Osteocyte (in vitro differentiated cells): ENCODE results near the gene CARNS1. TPM values are rescaled to one million over a fixed set of nuclear protein-coding genes. Genes with fewer than 3 reads are reported as not detected.

ENCODE experiments used
- DNase-seq: peaks from one replicate; pipeline ENCODE4 v3.0.0; 2021; ENCODE audit warnings: mixed read lengths; ENCODE audit not compliant: unreplicated experiment; ENCODE audit errors: extremely low spot score
- H3K27ac Mint-ChIP-seq: one replicate; pipeline ENCODE4 v1.8.0; 2021; ENCODE audit warnings: mild to moderate bottlenecking, mixed read lengths; ENCODE audit not compliant: unreplicated experiment
- H3K27me3 Mint-ChIP-seq: one replicate; pipeline ENCODE4 v1.8.0; 2021; ENCODE audit warnings: mixed read lengths; ENCODE audit not compliant: unreplicated experiment
- H3K36me3 Mint-ChIP-seq: one replicate; pipeline ENCODE4 v1.8.0; 2021; ENCODE audit warnings: mixed read lengths; ENCODE audit not compliant: unreplicated experiment
- H3K4me1 Mint-ChIP-seq: one replicate; pipeline ENCODE4 v1.8.0; 2021; ENCODE audit warnings: mixed read lengths; ENCODE audit not compliant: unreplicated experiment
- H3K4me3 Mint-ChIP-seq: one replicate; pipeline ENCODE4 v1.8.0; 2021; ENCODE audit warnings: mild to moderate bottlenecking, moderate library complexity, mixed read lengths; ENCODE audit not compliant: unreplicated experiment
- H3K9me3 Mint-ChIP-seq: one replicate; pipeline ENCODE4 v1.8.0; 2021; ENCODE audit warnings: mixed read lengths; ENCODE audit not compliant: unreplicated experiment
- CTCF ChIP-seq: fragments of 200-600 bp; sonication (generic); IDR thresholded peaks from 2 replicates; pipeline ENCODE4 v1.5.0; 2021; ENCODE audit warnings: antibody characterized with exemption, mild to moderate bottlenecking, moderate library complexity
- total RNA-seq: library from RNA; stranded (reverse); gene quantifications from 2 replicates; pipeline ENCODE4 v1.2.1, GENCODE V29; 2021

The CARNS1 gene
- total RNA-seq, 1 donor from 2014 or later = 0.27 TPM

- Mint-ChIP-seq H3K4me3 (no peak overlapping the region), H3K27ac (no peak overlapping the region), H3K9me3 (no peaks in the 10 kb centered on the region), H3K36me3 (no peaks in the 10 kb centered on the region), H3K27me3 (peaks cover 6% of the 10 kb centered on the region), H3K4me1 (peaks cover 30% of the 10 kb centered on the region)
- peak; percentile 99 for TF ChIP-seq CTCF
- DNase-seq = peak; percentile 92
Measured at GRCh38 chr11:67382276-67383136, 33.0 kb upstream of the CARNS1 start.

- TF ChIP-seq CTCF = no peak
- Mint-ChIP-seq H3K4me3 (no peak overlapping the region), H3K27me3 (peaks cover 6% of the 10 kb centered on the region), H3K27ac (no peak overlapping the region), H3K9me3 (no peaks in the 10 kb centered on the region), H3K4me1 (peaks cover 19% of the 10 kb centered on the region), H3K36me3 (no peaks in the 10 kb centered on the region)
- DNase-seq = no peak
Measured at GRCh38 chr11:67384851-67385366, 30.6 kb upstream of the CARNS1 start.

- Mint-ChIP-seq H3K36me3 (no peaks in the 10 kb centered on the region), H3K9me3 (no peaks in the 10 kb centered on the region), H3K27me3 (peaks cover 6% of the 10 kb centered on the region), H3K27ac (no peak overlapping the region), H3K4me1 (peaks cover 28% of the 10 kb centered on the region), H3K4me3 (no peak overlapping the region)
- no peak for DNase-seq
- no peak for TF ChIP-seq CTCF
Measured at GRCh38 chr11:67387069-67387468, 28.4 kb upstream of the CARNS1 start.

GRCh38 chr11:67387518-67387917, 28.0 kb upstream of the CARNS1 start:
- Mint-ChIP-seq H3K4me1 (peaks cover 28% of the 10 kb centered on the region), H3K4me3 (no peak overlapping the region), H3K27me3 (peaks cover 6% of the 10 kb centered on the region), H3K36me3 (no peaks in the 10 kb centered on the region), H3K9me3 (no peaks in the 10 kb centered on the region), H3K27ac (no peak overlapping the region)
- no peak for TF ChIP-seq CTCF
- no peak for DNase-seq

GRCh38 chr11:67389477-67389876, 26.0 kb upstream of the CARNS1 start:
- peak overlapping the region; percentile 7 for H3K27ac Mint-ChIP-seq
- no peaks in the 10 kb centered on the region for H3K36me3 Mint-ChIP-seq
- peak; percentile 63 for TF ChIP-seq CTCF
- H3K4me1 Mint-ChIP-seq = peaks cover 34% of the 10 kb centered on the region
- no peaks in the 10 kb centered on the region for H3K9me3 Mint-ChIP-seq
- H3K27me3 Mint-ChIP-seq = peaks cover 6% of the 10 kb centered on the region
- DNase-seq = no peak
- H3K4me3 Mint-ChIP-seq = peak overlapping the region; percentile 70
